ENCODE results near the gene AFTPH.

- TF ChIP-seq CTCF (IDR thresholded peaks at IDR 0.05) (no peak), EP300 (IDR thresholded peaks at IDR 0.05) (no peak), POLR2A (IDR thresholded peaks at IDR 0.05) (no peak)
Observed at GRCh38 chr2:64493788-64494187, 30.3 kb upstream of the AFTPH start.
